8988T (cell line): Measurements from ENCODE around the gene SIX1.

Experiments used
- DNase-seq: peaks from one replicate; pipeline ENCODE4 v3.0.0; 2011

Gene SIX1

GRCh38 chr14:60655119-60655897, 6.0 kb upstream of the SIX1 start:
- DNase-seq: no peak

GRCh38 chr14:60654334-60654821, 5.1 kb upstream of the SIX1 start:
- DNase-seq: no peak

- DNase-seq: no peak
Measured at GRCh38 chr14:60653701-60654161, 4.5 kb upstream of the SIX1 start.

GRCh38 chr14:60652674-60653651, 3.7 kb upstream of the SIX1 start:
- no peak for DNase-seq

- DNase-seq: no peak
Measured at GRCh38 chr14:60651796-60652673, 2.8 kb upstream of the SIX1 start.

- no peak for DNase-seq
Measured at GRCh38 chr14:60651086-60651795, 2.0 kb upstream of the SIX1 start.

- DNase-seq: no peak
Measured at GRCh38 chr14:60650373-60650961, 1.2 kb upstream of the SIX1 start.

GRCh38 chr14:60649875-60650372, 647 bp upstream of the SIX1 start:
- DNase-seq: peak; percentile 48

GRCh38 chr14:60648249-60648933, 886 bp downstream of the SIX1 start:
- DNase-seq: no peak

GRCh38 chr14:60647837-60648248, 1.4 kb downstream of the SIX1 start:
- DNase-seq: no peak

GRCh38 chr14:60647081-60647836, 2.0 kb downstream of the SIX1 start:
- no peak for DNase-seq

- no peak for DNase-seq
Measured at GRCh38 chr14:60646226-60646818, 3.0 kb downstream of the SIX1 start.

GRCh38 chr14:60645126-60645741, 4.0 kb downstream of the SIX1 start:
- DNase-seq: no peak

GRCh38 chr14:60644666-60645065, 4.6 kb downstream of the SIX1 start:
- DNase-seq: no peak

GRCh38 chr14:60643463-60644314, 5.6 kb downstream of the SIX1 start:
- DNase-seq: no peak

- DNase-seq: no peak
Measured at GRCh38 chr14:60643141-60643462, 6.2 kb downstream of the SIX1 start.

- DNase-seq: no peak
Measured at GRCh38 chr14:60642270-60643140, 6.8 kb downstream of the SIX1 start.
